ENCODE results near the gene ALG3.
"Not testable (repeated sequence)": the region's sequence is repeated elsewhere in the genome, so short reads cannot be mapped to it uniquely, and the experiment has no call there.

DNA sequence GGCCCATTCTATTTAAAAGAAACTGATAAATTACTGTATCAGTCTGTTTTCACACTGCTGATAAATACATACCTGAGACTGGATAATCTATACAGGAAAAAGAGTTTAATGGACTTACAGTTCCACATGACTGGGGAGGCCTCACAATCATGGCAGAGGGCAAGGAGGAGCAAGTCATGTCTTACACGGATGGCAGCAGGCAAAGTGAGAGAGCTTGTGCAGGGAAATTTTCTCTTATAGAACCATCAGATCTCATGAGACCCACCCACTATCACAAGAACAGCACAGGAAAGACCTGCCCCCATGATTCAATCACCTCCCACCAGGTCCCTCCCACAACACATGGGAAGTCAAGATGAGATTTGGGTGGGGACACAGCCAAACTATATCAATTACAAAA lies 18.5 kb upstream of the ALG3 start:
- not testable (repeated sequence) for TF ChIP-seq POLR2A (IDR thresholded peaks at IDR 0.05)
- TF ChIP-seq, protein P1, sequence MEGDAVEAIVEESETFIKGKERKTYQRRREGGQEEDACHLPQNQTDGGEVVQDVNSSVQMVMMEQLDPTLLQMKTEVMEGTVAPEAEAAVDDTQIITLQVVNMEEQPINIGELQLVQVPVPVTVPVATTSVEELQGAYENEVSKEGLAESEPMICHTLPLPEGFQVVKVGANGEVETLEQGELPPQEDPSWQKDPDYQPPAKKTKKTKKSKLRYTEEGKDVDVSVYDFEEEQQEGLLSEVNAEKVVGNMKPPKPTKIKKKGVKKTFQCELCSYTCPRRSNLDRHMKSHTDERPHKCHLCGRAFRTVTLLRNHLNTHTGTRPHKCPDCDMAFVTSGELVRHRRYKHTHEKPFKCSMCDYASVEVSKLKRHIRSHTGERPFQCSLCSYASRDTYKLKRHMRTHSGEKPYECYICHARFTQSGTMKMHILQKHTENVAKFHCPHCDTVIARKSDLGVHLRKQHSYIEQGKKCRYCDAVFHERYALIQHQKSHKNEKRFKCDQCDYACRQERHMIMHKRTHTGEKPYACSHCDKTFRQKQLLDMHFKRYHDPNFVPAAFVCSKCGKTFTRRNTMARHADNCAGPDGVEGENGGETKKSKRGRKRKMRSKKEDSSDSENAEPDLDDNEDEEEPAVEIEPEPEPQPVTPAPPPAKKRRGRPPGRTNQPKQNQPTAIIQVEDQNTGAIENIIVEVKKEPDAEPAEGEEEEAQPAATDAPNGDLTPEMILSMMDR (IDR thresholded peaks at IDR 0.05) = not testable (repeated sequence)
